OCI-LY7 (cell line): ENCODE measurements around the gene ANO8. TPM values are rescaled to one million over a fixed set of nuclear protein-coding genes. Genes with fewer than 3 reads are reported as not detected.

Experiments used
- BruUV-seq: library from RNA; stranded (reverse); fragments of 400-500 nt; replicated peaks from 2 replicates; lab custom pipeline; 2021; lab: Mats Ljungman, UMichigan
- CTCF ChIA-PET: fragments of 300-600 bp; sonication (Branson Sonifier 250); formaldehyde crosslinking; loops from one replicate; lab custom pipeline; 2022; ENCODE audit warnings: antibody characterized with exemption; ENCODE audit not compliant: unreplicated experiment; lab: Charles Lee
- POLR2A ChIA-PET: fragments of 300-600 bp; sonication (Branson Sonifier 250); formaldehyde crosslinking; loops from one replicate; lab custom pipeline; 2022; ENCODE audit warnings: antibody characterized with exemption; lab: Charles Lee
- DNase-seq: peaks from one replicate; pipeline ENCODE4 v3.0.0-alpha.2; 2015; ENCODE audit warnings: low spot score
- H2AFZ ChIP-seq: fragments of 200-600 bp; sonication (generic), shearing (Covaris generic); 2 replicates; pipeline ENCODE4 v1.6.1; 2014; ENCODE audit warnings: mild to moderate bottlenecking, antibody characterized with exemption, low read length, moderate library complexity
- H3K27ac ChIP-seq: fragments of 200-600 bp; sonication (generic); 2 replicates; pipeline ENCODE4 v1.5.1; 2014; ENCODE audit warnings: mixed run types, low read depth, mild to moderate bottlenecking, moderate library complexity, low read length, inconsistent platforms; ENCODE audit not compliant: poor library complexity, severe bottlenecking
- H3K36me3 ChIP-seq: fragments of 200-600 bp; sonication (generic); 2 replicates; pipeline ENCODE4 v1.6.1; 2014; ENCODE audit warnings: mild to moderate bottlenecking, antibody characterized with exemption, low read length, moderate library complexity, mixed read lengths; ENCODE audit not compliant: insufficient read depth
- H3K4me1 ChIP-seq: fragments of 200-600 bp; sonication (generic); 2 replicates; pipeline ENCODE4 v1.5.1; 2014; ENCODE audit warnings: mild to moderate bottlenecking, low read length; ENCODE audit not compliant: insufficient read depth, poor library complexity, severe bottlenecking
- H3K4me2 ChIP-seq: fragments of 200-600 bp; sonication (generic); 2 replicates; pipeline ENCODE4 v1.6.1; 2014; ENCODE audit warnings: mild to moderate bottlenecking, low read length
- H3K4me3 ChIP-seq: fragments of 200-600 bp; sonication (generic); 2 replicates; pipeline ENCODE4 v1.5.1; 2014; ENCODE audit warnings: mild to moderate bottlenecking, low read depth, low read length; ENCODE audit not compliant: poor library complexity, severe bottlenecking
- H3K79me2 ChIP-seq: fragments of 200-600 bp; sonication (generic); 2 replicates; pipeline ENCODE4 v1.6.1; 2016; ENCODE audit warnings: low read depth, mild to moderate bottlenecking, low read length, moderate library complexity, mixed read lengths; ENCODE audit not compliant: insufficient read depth
- H3K9me2 ChIP-seq: fragments of 200-600 bp; sonication (generic); 2 replicates; pipeline ENCODE4 v1.6.1; 2016; ENCODE audit warnings: mild to moderate bottlenecking, low read length, mixed read lengths; ENCODE audit not compliant: insufficient read depth
- H3K9me3 ChIP-seq: fragments of 200-600 bp; sonication (generic); 2 replicates; pipeline ENCODE4 v1.6.1; 2014; ENCODE audit warnings: mild to moderate bottlenecking, mixed run types, low read length, mixed read lengths
- H4K20me1 ChIP-seq: fragments of 200-600 bp; sonication (generic); 2 replicates; pipeline ENCODE4 v1.6.1; 2014; ENCODE audit warnings: mild to moderate bottlenecking, antibody characterized with exemption, low read length, moderate library complexity, mixed read lengths; ENCODE audit not compliant: insufficient read depth
- CTCF ChIP-seq: fragments of 200-600 bp; sonication (generic); conservative IDR thresholded peaks from 2 replicates; pipeline ENCODE4 v1.5.1; 2014; ENCODE audit warnings: mild to moderate bottlenecking, antibody characterized with exemption, low read length, moderate library complexity, mixed read lengths
- EZH2phosphoT487 ChIP-seq: fragments of 200-600 bp; sonication (generic); IDR thresholded peaks from 2 replicates; pipeline ENCODE4 v1.6.1; 2018; ENCODE audit warnings: low read depth, borderline replicate concordance, mild to moderate bottlenecking, mixed run types, antibody characterized with exemption, low read length, moderate library complexity, mixed read lengths
- intact Hi-C: fragments of 100-400 bp; cut with micrococcal nuclease; formaldehyde crosslinking; loops from one replicate; pipeline ENCODE4 v1.10.0; 2022; ENCODE audit not compliant: unreplicated experiment
- total RNA-seq, 2 experiments: library from RNA; depleted of rRNA in 1 of 2; stranded (reverse); fragments of >200 nt in 1 of 2; shearing (Covaris generic) in 1 of 2; gene quantifications; 2 replicates each; pipeline ENCODE4 v1.2.3, GENCODE V29; 2014 to 2022

ANO8 gene
- total RNA-seq, 2 experiments from 2014 or later, result 4.3 to 13.5 TPM

DNA sequence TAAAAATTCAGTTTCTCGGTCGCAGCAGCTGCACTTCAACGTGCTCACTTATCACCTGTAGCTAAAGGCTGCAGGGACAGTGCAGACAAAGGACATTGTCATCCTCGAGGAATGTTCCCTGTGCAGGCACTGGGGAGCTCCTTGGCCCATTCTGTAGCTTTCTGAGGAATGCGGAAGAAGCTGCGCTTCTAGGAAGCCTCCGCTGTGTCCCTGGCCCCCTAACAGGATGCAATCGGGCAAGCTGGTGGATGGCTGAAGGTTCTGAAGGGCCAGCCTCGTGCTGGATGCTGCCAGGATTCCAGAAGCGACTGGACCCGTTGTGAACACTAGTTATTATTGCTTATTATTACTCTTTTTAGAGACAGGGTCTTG is 8.1 kb downstream of the ANO8 start:
- Histone ChIP-seq H3K4me1 (peaks cover 14% of the 10 kb centered on the region), H4K20me1 (no peaks in the 10 kb centered on the region), H3K27ac (no peak overlapping the region), H3K79me2 (no peaks in the 10 kb centered on the region), H2AFZ (no peak overlapping the region), H3K4me2 (no peak overlapping the region), H3K9me2 (no peaks in the 10 kb centered on the region), H3K36me3 (peaks cover 14% of the 10 kb centered on the region), H3K4me3 (no peak overlapping the region), H3K9me3 (no peaks in the 10 kb centered on the region)
- no peak for DNase-seq
- POLR2A ChIA-PET, result interaction anchor here (0.6 kb wide), 1 partner anchor 77 kb away, joined by 3 read pairs; no protein-coding TSS in a partner anchor
- CTCF ChIA-PET, result no interaction called here
- intact Hi-C loops, result no loop called here
- no TSS peak for BruUV-seq
- TF ChIP-seq EZH2phosphoT487 (no peak), CTCF (no peak)

DNA sequence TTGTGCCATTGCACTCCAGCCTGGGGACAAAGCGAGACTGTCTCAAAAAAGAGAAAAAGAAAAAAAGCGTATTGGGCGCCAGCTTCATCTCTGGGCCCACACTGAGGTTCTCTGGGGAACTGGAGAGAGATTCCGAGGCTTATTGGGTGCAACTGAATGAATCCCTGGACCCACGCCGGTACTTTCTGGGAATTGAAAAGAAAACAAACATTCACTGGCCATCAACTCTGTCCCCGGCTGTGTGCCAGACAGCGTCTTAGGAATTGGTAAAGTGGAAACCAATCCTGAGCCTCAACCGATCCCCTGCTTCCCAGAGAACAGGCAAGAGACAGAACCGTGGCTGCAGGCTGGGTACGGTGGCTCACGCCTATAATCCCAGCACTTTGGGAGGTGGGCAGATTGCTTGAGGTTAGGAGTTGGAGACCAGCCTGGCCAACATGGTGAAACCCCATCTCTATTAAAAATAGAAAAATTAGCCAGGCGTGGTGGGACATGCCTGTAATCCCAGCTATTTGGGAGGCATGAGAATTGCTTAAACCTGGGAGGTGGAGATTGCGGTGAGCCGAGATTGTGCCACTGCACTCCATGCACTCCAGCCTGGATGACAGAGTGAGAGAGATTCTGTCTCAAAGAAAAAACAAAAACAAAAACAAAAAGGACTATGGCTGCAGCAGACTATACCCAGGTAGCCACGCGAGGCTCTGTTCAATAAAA is 8.6 kb downstream of the ANO8 start:
- H3K27ac ChIP-seq, result no peak overlapping the region
- H3K79me2 ChIP-seq, result no peaks in the 10 kb centered on the region
- DNase-seq, result no peak
- peaks cover 14% of the 10 kb centered on the region for H3K4me1 ChIP-seq
- peaks cover 18% of the 10 kb centered on the region for H3K36me3 ChIP-seq
- H2AFZ ChIP-seq, result no peak overlapping the region
- no peak overlapping the region for H3K4me2 ChIP-seq
- ChIA-PET POLR2A (no interaction called here), CTCF (no interaction called here)
- H4K20me1 ChIP-seq, result no peaks in the 10 kb centered on the region
- TF ChIP-seq CTCF (no peak), EZH2phosphoT487 (no peak)
- H3K9me2 ChIP-seq, result no peaks in the 10 kb centered on the region
- H3K9me3 ChIP-seq, result no peaks in the 10 kb centered on the region
- intact Hi-C loops, result no loop called here
- no TSS peak for BruUV-seq
- no peak overlapping the region for H3K4me3 ChIP-seq

- POLR2A ChIA-PET, result interaction anchor here (0.6 to 0.7 kb wide), 2 partner anchors 16 to 67 kb away, joined by 3 read pairs; no protein-coding TSS in a partner anchor
- peaks cover 14% of the 10 kb centered on the region for H3K4me1 ChIP-seq
- intact Hi-C loops, result no loop called here
- no peak overlapping the region for H3K4me2 ChIP-seq
- no peaks in the 10 kb centered on the region for H3K79me2 ChIP-seq
- H4K20me1 ChIP-seq, result no peaks in the 10 kb centered on the region
- no peak overlapping the region for H3K4me3 ChIP-seq
- H3K27ac ChIP-seq, result no peak overlapping the region
- DNase-seq, result no peak
- H2AFZ ChIP-seq, result no peak overlapping the region
- H3K9me2 ChIP-seq, result no peaks in the 10 kb centered on the region
- peaks cover 26% of the 10 kb centered on the region for H3K36me3 ChIP-seq
- no TSS peak for BruUV-seq
- CTCF ChIA-PET, result interaction anchor here (1.1 kb wide), 1 partner anchor 7 kb away, joined by 3 read pairs; no protein-coding TSS in a partner anchor
- no peaks in the 10 kb centered on the region for H3K9me3 ChIP-seq
- TF ChIP-seq CTCF (no peak), EZH2phosphoT487 (no peak)
Measured at GRCh38 chr19:17325133-17325532, 9.5 kb downstream of the ANO8 start.
